HepG2 (cell line): ENCODE measurements around the gene WDCP. TPM values are rescaled to one million over a fixed set of nuclear protein-coding genes. Genes with fewer than 3 reads are reported as not detected.

ENCODE experiments used
- MTF1 ChIP-seq: sonication (generic); formaldehyde crosslinking; IDR thresholded peaks from 2 replicates; pipeline ENCODE4 v1.5.0; 2020; ENCODE audit warnings: missing genetic modification reagents
- NFKB2 ChIP-seq: sonication (generic); formaldehyde crosslinking; IDR thresholded peaks from 2 replicates; pipeline ENCODE4 v1.4.0; 2020; ENCODE audit warnings: missing genetic modification reagents, borderline replicate concordance
- ZMYM2 ChIP-seq: sonication (generic); formaldehyde crosslinking; IDR thresholded peaks from 2 replicates; pipeline ENCODE4 v1.8.0; 2022; ENCODE audit warnings: mild to moderate bottlenecking, missing genetic modification reagents
- ZNF235 ChIP-seq: sonication (generic); formaldehyde crosslinking; IDR thresholded peaks from 2 replicates; pipeline ENCODE4 v1.8.1; 2023; ENCODE audit warnings: mild to moderate bottlenecking, missing genetic modification reagents, borderline replicate concordance
- ZNF468 ChIP-seq: sonication (generic); formaldehyde crosslinking; IDR thresholded peaks from 2 replicates; pipeline ENCODE4 v1.8.0; 2022; ENCODE audit warnings: mild to moderate bottlenecking, moderate library complexity, missing genetic modification reagents
- ZNF782 ChIP-seq: sonication (generic); formaldehyde crosslinking; IDR thresholded peaks from 2 replicates; pipeline ENCODE4 v1.4.0; 2020; ENCODE audit warnings: missing genetic modification reagents, mild to moderate bottlenecking, borderline replicate concordance
- polyA plus RNA-seq, 8 experiments: library from polyadenylated mRNA; depleted of rRNA in 3 of 8; stranded (reverse) in 7 of 8; unstranded in 1 of 8; fragments of >200 nt; fragmentation: Illumina TruSeq in 4 of 8; extraction: Trizol in 4 of 8; gene quantifications; 2 replicates each; pipeline versions ENCODE4 v1.2.1 to v1.2.3, GENCODE V29; 2011 to 2016; ENCODE audit warnings: low read depth in 4 of 8, missing spikeins in 1 of 8, mixed read lengths in 1 of 8; ENCODE audit not compliant: insufficient read depth in 1 of 8
- total RNA-seq, 5 experiments: library from RNA; depleted of rRNA; stranded (reverse); fragments of >200 nt; fragmentation: Illumina TruSeq; extraction: Trizol; gene quantifications; 2 replicates each; pipeline ENCODE4 v1.2.3, GENCODE V29; 2016; ENCODE audit warnings: low read depth in 1 of 5
- TF ChIP-seq, protein P1 (sequence below): IDR thresholded peaks from 2 replicates; pipeline ENCODE4 v1.6.1; 2012; ENCODE audit warnings: low read depth, low read length, improper control_type of control experiment
- TF ChIP-seq, protein P2 (sequence below): sonication (generic); formaldehyde crosslinking; IDR thresholded peaks from 2 replicates; pipeline ENCODE4 v1.5.1; 2020; ENCODE audit warnings: mild to moderate bottlenecking, missing genetic modification reagents, moderate library complexity
- TF ChIP-seq, protein P3 (sequence below): sonication (generic); formaldehyde crosslinking; conservative IDR thresholded peaks from 2 replicates; pipeline ENCODE4 v1.4.0; 2020; ENCODE audit warnings: mild to moderate bottlenecking, missing genetic modification reagents, moderate library complexity
- TF ChIP-seq, protein P4 (sequence below), 2 experiments: fragments of 450-650 bp in 1 of 2; sonication (generic) in 1 of 2; formaldehyde crosslinking in 1 of 2; IDR thresholded peaks; 2 replicates each; pipeline versions ENCODE4 v1.6.1 to v1.8.0; 2016 to 2022; ENCODE audit warnings: antibody characterized with exemption in 1 of 2, mild to moderate bottlenecking in 1 of 2, missing genetic modification reagents in 1 of 2

Gene WDCP
- total and polyA plus RNA-seq, 2 of the 13 experiments (the other 11 are each of a cell fraction or from before 2014, with no cell fraction given), result 17.4 to 22.6 TPM

DNA sequence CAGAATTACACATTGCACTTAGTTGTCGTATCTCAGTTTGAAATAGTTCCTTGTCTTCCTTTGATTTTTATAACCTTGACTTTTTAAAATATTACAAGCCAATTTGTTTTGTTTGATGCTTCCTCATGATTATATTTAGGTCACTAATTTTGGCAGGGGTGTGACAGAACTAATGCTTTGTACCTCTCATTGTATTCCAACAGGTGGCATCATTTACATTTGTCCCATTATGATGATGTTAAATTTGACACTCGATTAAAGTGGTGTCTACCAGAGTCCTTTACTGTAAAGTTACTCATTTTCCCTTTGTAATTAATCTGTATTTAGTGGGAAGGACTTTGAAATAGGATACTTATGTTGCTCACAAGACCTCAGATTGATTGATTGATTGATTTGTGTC, 58.8 kb downstream of the WDCP start (continued):
- TF ChIP-seq, protein P1, sequence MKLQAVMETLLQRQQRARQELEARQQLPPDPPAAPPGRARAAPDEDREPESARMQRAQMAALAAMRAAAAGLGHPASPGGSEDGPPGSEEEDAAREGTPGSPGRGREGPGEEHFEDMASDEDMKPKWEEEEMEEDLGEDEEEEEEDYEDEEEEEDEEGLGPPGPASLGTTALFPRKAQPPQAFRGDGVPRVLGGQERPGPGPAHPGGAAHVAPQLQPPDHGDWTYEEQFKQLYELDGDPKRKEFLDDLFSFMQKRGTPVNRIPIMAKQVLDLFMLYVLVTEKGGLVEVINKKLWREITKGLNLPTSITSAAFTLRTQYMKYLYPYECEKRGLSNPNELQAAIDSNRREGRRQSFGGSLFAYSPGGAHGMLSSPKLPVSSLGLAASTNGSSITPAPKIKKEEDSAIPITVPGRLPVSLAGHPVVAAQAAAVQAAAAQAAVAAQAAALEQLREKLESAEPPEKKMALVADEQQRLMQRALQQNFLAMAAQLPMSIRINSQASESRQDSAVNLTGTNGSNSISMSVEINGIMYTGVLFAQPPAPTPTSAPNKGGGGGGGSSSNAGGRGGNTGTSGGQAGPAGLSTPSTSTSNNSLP, result peak; percentile 6; the same call in 1 of the 2 replicates
- no peak for TF ChIP-seq ZNF468 (CRISPR knock-in tag)
- no peak for TF ChIP-seq ZNF782 (CRISPR knock-in tag)
- TF ChIP-seq MTF1, result no peak
- no peak for TF ChIP-seq NFKB2 (CRISPR knock-in tag)
- TF ChIP-seq, protein P2, sequence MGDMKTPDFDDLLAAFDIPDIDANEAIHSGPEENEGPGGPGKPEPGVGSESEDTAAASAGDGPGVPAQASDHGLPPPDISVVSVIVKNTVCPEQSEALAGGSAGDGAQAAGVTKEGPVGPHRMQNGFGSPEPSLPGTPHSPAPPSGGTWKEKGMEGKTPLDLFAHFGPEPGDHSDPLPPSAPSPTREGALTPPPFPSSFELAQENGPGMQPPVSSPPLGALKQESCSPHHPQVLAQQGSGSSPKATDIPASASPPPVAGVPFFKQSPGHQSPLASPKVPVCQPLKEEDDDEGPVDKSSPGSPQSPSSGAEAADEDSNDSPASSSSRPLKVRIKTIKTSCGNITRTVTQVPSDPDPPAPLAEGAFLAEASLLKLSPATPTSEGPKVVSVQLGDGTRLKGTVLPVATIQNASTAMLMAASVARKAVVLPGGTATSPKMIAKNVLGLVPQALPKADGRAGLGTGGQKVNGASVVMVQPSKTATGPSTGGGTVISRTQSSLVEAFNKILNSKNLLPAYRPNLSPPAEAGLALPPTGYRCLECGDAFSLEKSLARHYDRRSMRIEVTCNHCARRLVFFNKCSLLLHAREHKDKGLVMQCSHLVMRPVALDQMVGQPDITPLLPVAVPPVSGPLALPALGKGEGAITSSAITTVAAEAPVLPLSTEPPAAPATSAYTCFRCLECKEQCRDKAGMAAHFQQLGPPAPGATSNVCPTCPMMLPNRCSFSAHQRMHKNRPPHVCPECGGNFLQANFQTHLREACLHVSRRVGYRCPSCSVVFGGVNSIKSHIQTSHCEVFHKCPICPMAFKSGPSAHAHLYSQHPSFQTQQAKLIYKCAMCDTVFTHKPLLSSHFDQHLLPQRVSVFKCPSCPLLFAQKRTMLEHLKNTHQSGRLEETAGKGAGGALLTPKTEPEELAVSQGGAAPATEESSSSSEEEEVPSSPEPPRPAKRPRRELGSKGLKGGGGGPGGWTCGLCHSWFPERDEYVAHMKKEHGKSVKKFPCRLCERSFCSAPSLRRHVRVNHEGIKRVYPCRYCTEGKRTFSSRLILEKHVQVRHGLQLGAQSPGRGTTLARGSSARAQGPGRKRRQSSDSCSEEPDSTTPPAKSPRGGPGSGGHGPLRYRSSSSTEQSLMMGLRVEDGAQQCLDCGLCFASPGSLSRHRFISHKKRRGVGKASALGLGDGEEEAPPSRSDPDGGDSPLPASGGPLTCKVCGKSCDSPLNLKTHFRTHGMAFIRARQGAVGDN (CRISPR knock-in tag), result no peak
- TF ChIP-seq, protein P3, sequence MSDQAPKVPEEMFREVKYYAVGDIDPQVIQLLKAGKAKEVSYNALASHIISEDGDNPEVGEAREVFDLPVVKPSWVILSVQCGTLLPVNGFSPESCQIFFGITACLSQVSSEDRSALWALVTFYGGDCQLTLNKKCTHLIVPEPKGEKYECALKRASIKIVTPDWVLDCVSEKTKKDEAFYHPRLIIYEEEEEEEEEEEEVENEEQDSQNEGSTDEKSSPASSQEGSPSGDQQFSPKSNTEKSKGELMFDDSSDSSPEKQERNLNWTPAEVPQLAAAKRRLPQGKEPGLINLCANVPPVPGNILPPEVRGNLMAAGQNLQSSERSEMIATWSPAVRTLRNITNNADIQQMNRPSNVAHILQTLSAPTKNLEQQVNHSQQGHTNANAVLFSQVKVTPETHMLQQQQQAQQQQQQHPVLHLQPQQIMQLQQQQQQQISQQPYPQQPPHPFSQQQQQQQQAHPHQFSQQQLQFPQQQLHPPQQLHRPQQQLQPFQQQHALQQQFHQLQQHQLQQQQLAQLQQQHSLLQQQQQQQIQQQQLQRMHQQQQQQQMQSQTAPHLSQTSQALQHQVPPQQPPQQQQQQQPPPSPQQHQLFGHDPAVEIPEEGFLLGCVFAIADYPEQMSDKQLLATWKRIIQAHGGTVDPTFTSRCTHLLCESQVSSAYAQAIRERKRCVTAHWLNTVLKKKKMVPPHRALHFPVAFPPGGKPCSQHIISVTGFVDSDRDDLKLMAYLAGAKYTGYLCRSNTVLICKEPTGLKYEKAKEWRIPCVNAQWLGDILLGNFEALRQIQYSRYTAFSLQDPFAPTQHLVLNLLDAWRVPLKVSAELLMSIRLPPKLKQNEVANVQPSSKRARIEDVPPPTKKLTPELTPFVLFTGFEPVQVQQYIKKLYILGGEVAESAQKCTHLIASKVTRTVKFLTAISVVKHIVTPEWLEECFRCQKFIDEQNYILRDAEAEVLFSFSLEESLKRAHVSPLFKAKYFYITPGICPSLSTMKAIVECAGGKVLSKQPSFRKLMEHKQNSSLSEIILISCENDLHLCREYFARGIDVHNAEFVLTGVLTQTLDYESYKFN (CRISPR knock-in tag), result no peak
- TF ChIP-seq, protein P4, sequence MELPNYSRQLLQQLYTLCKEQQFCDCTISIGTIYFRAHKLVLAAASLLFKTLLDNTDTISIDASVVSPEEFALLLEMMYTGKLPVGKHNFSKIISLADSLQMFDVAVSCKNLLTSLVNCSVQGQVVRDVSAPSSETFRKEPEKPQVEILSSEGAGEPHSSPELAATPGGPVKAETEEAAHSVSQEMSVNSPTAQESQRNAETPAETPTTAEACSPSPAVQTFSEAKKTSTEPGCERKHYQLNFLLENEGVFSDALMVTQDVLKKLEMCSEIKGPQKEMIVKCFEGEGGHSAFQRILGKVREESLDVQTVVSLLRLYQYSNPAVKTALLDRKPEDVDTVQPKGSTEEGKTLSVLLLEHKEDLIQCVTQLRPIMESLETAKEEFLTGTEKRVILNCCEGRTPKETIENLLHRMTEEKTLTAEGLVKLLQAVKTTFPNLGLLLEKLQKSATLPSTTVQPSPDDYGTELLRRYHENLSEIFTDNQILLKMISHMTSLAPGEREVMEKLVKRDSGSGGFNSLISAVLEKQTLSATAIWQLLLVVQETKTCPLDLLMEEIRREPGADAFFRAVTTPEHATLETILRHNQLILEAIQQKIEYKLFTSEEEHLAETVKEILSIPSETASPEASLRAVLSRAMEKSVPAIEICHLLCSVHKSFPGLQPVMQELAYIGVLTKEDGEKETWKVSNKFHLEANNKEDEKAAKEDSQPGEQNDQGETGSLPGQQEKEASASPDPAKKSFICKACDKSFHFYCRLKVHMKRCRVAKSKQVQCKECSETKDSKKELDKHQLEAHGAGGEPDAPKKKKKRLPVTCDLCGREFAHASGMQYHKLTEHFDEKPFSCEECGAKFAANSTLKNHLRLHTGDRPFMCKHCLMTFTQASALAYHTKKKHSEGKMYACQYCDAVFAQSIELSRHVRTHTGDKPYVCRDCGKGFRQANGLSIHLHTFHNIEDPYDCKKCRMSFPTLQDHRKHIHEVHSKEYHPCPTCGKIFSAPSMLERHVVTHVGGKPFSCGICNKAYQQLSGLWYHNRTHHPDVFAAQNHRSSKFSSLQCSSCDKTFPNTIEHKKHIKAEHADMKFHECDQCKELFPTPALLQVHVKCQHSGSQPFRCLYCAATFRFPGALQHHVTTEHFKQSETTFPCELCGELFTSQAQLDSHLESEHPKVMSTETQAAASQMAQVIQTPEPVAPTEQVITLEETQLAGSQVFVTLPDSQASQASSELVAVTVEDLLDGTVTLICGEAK (IDR thresholded peaks at IDR 0.05), result no peak
- TF ChIP-seq, protein P4 (CRISPR knock-in tag; IDR thresholded peaks at IDR 0.05), result no peak
- no peak for TF ChIP-seq ZMYM2 (CRISPR knock-in tag)
- TF ChIP-seq ZNF235, result no peak
